SK-N-SH (cell line): Measurements from ENCODE around the gene CYP27C1. TPM values are rescaled to one million over a fixed set of nuclear protein-coding genes. Genes with fewer than 3 reads are reported as not detected.

Source experiments
- CTCF ChIA-PET: fragments of 300-600, 350-600 bp; formaldehyde crosslinking; extraction: SDS; loops from one replicate; lab custom pipeline; 2021; lab: Yijun Ruan, JAX
- POLR2A ChIA-PET: fragments of 350-600 bp; sonication (Branson Sonifier 250); formaldehyde crosslinking; extraction: SDS; loops from one replicate; lab custom pipeline; 2020; ENCODE audit warnings: antibody characterized with exemption, inconsistent platforms; lab: Yijun Ruan, JAX
- DNase-seq: peaks from one replicate; pipeline ENCODE4 v3.0.0; 2012
- H2AFZ ChIP-seq: fragments of 200-600 bp; sonication (generic); 2 replicates; pipeline ENCODE4 v1.8.1; 2016; ENCODE audit warnings: antibody characterized with exemption, mild to moderate bottlenecking, low read depth
- H3F3A ChIP-seq: fragments of 200-600 bp; sonication (generic); replicated peaks from 2 replicates; pipeline ENCODE3; 2016; ENCODE audit warnings: antibody characterized with exemption, mild to moderate bottlenecking; ENCODE audit not compliant: insufficient read depth
- H3K27ac ChIP-seq, 2 experiments: fragments of 200-500 bp in 1 of 2; fragments of 200-600 bp in 1 of 2; sonication (Bioruptor generic) in 1 of 2; sonication (generic), shearing (Covaris generic) in 1 of 2; 2 replicates each; pipeline versions ENCODE4 v1.5.1 to v1.6.1; 2014 to 2016; ENCODE audit warnings: low read depth in 2 of 2, inconsistent platforms in 1 of 2, low read length in 1 of 2, mild to moderate bottlenecking in 1 of 2, mixed read lengths in 1 of 2
- H3K27me3 ChIP-seq: fragments of 200-600 bp; sonication (generic), shearing (Covaris generic); 2 replicates; pipeline ENCODE4 v1.6.1; 2016; ENCODE audit warnings: mixed run types; ENCODE audit not compliant: insufficient read depth
- H3K36me3 ChIP-seq, 2 experiments: fragments of 200-500 bp in 1 of 2; fragments of 200-600 bp in 1 of 2; sonication (Bioruptor generic) in 1 of 2; sonication (generic) in 1 of 2; replicated peaks in 1 of 2; 2 replicates each; pipeline versions ENCODE3 to v1.5.1; 2014 to 2016; ENCODE audit warnings: low read length in 1 of 2, mild to moderate bottlenecking in 1 of 2; ENCODE audit not compliant: insufficient read depth in 2 of 2, control insufficient read depth in 1 of 2
- H3K4me1 ChIP-seq, 2 experiments: fragments of 200-500 bp in 1 of 2; fragments of 200-600 bp in 1 of 2; sonication (Bioruptor generic) in 1 of 2; sonication (generic), shearing (Covaris generic) in 1 of 2; 2 replicates each; pipeline versions ENCODE4 v1.5.1 to v1.6.1; 2014 to 2016; ENCODE audit warnings: low read depth in 1 of 2, low read length in 1 of 2, mixed run types in 1 of 2; ENCODE audit not compliant: insufficient read depth in 2 of 2, control insufficient read depth in 1 of 2
- H3K4me2 ChIP-seq: fragments of 200-600 bp; sonication (generic), shearing (Covaris generic); 2 replicates; pipeline ENCODE4 v1.6.1; 2017; ENCODE audit warnings: mixed run types
- H3K4me3 ChIP-seq, 2 experiments: fragments of 200-500 bp in 1 of 2; fragments of 200-600 bp in 1 of 2; sonication (Bioruptor generic) in 1 of 2; sonication (generic), shearing (Covaris generic) in 1 of 2; 2 replicates each; pipeline versions ENCODE4 v1.5.1 to v1.8.1; 2014 to 2016; ENCODE audit warnings: low read depth in 2 of 2, inconsistent platforms in 1 of 2, low read length in 1 of 2, mild to moderate bottlenecking in 1 of 2, mixed read lengths in 1 of 2, moderate library complexity in 1 of 2
- H3K79me2 ChIP-seq: fragments of 200-600 bp; sonication (generic); 2 replicates; pipeline ENCODE4 v1.8.1; 2017; ENCODE audit warnings: mild to moderate bottlenecking; ENCODE audit not compliant: insufficient read depth
- H3K9ac ChIP-seq: fragments of 200-600 bp; sonication (generic); 2 replicates; pipeline ENCODE4 v1.6.1; 2017; ENCODE audit warnings: mixed run types
- H3K9me2 ChIP-seq: fragments of 200-600 bp; sonication (generic); 2 replicates; pipeline ENCODE4 v1.6.1; 2017; ENCODE audit warnings: mixed run types
- H3K9me3 ChIP-seq: fragments of 200-600 bp; sonication (generic); 2 replicates; pipeline ENCODE4 v1.6.1; 2017; ENCODE audit warnings: mixed run types, mild to moderate bottlenecking, moderate library complexity
- H4K20me1 ChIP-seq: fragments of 200-600 bp; sonication (generic); 2 replicates; pipeline ENCODE4 v1.6.1; 2017; ENCODE audit warnings: mild to moderate bottlenecking, mixed run types; ENCODE audit not compliant: insufficient read depth
- CHD2 ChIP-seq: fragments of 150-350 bp; IDR thresholded peaks from 2 replicates; pipeline ENCODE4 v1.6.1; 2018; ENCODE audit warnings: low read length; ENCODE audit not compliant: partially characterized antibody
- EP300 ChIP-seq, 2 experiments: IDR thresholded peaks; 2 replicates each; pipeline versions ENCODE4 v1.4.0 to v1.6.1; 2012; ENCODE audit warnings: borderline replicate concordance in 1 of 2, low read depth in 1 of 2, low read length in 1 of 2
- EZH2phosphoT487 ChIP-seq: fragments of 200-600 bp; sonication (generic); IDR thresholded peaks from 2 replicates; pipeline ENCODE4 v1.6.1; 2017; ENCODE audit warnings: low read depth, mixed run types, mild to moderate bottlenecking, antibody characterized with exemption, moderate library complexity, borderline replicate concordance
- FOSL2 ChIP-seq: IDR thresholded peaks from 2 replicates; pipeline ENCODE4 v1.4.0; 2012; ENCODE audit warnings: low read depth, mild to moderate bottlenecking, moderate library complexity, borderline replicate concordance
- JUND ChIP-seq: IDR thresholded peaks from 2 replicates; pipeline ENCODE4 v1.4.0; 2012
- MEF2A ChIP-seq: IDR thresholded peaks from 2 replicates; pipeline ENCODE4 v1.4.0; 2012; ENCODE audit warnings: low read depth, borderline replicate concordance
- MXI1 ChIP-seq: IDR thresholded peaks from 2 replicates; pipeline ENCODE4 v1.6.1; 2012; ENCODE audit warnings: mild to moderate bottlenecking, low read depth, low read length, improper control_type of control experiment
- NFIC ChIP-seq: IDR thresholded peaks from 2 replicates; pipeline ENCODE4 v1.4.0; 2012; ENCODE audit warnings: borderline replicate concordance
- NRF1 ChIP-seq: IDR thresholded peaks from 2 replicates; pipeline ENCODE4 v1.6.1; 2012; ENCODE audit warnings: low read depth, mild to moderate bottlenecking, low read length
- POLR2AphosphoS5 ChIP-seq: IDR thresholded peaks from 2 replicates; pipeline ENCODE4 v1.6.1; 2012; ENCODE audit warnings: low read depth, low read length
- RAD21 ChIP-seq: IDR thresholded peaks from 2 replicates; pipeline ENCODE4 v1.6.1; 2012; ENCODE audit warnings: mild to moderate bottlenecking, low read length
- RXRA ChIP-seq: IDR thresholded peaks from 2 replicates; pipeline ENCODE4 v1.4.0; 2012; ENCODE audit warnings: low read depth, mild to moderate bottlenecking, borderline replicate concordance
- TAF1 ChIP-seq: IDR thresholded peaks from 2 replicates; pipeline ENCODE4 v1.6.1; 2012; ENCODE audit warnings: low read depth, mild to moderate bottlenecking, low read length, moderate library complexity, borderline replicate concordance
- WGBS: methylation state at CpG from one replicate; pipeline ENCODE4 v1.1.6; 2017; ENCODE audit warnings: low lambda C conversion rate; 5-methylcytosine and 5-hydroxymethylcytosine counted together
- polyA plus RNA-seq, 3 experiments: library from polyadenylated mRNA; depleted of rRNA; stranded (reverse); fragments of >200 nt; gene quantifications; 2 replicates each; pipeline ENCODE4 v1.2.3, GENCODE V29; 2012
- TF ChIP-seq, protein P1 (sequence below): IDR thresholded peaks from 2 replicates; pipeline ENCODE4 v1.4.0; 2012; ENCODE audit warnings: low read depth, borderline replicate concordance
- TF ChIP-seq, protein P2 (sequence below): IDR thresholded peaks from 2 replicates; pipeline ENCODE4 v1.4.0; 2012; ENCODE audit warnings: low read depth

Gene CYP27C1
- polyA plus RNA-seq, 1 of the 3 experiments (the other 2 are of a cell fraction) = not detected

DNA sequence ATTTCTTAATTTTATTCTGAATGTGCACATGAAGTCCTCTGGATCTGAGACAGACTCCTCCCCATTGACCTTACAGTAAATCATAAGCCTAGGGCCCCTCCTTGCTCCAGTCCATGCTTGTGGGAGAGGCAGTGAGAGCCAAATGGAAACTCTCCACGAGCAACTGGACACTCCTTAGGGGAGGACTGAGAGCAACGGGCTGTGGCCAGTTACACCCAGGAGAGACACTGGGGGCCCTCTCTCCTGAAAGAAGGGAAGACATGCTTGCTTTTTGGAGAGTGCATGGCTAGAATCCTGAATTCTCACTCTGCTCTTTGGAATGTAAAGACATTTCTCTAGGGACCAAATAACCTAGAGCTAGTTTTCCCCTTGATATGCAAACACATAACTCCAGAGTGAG is 64.2 kb downstream of the CYP27C1 start:
- no peaks in the 10 kb centered on the region for H3K79me2 ChIP-seq
- DNase-seq = no peak

DNA sequence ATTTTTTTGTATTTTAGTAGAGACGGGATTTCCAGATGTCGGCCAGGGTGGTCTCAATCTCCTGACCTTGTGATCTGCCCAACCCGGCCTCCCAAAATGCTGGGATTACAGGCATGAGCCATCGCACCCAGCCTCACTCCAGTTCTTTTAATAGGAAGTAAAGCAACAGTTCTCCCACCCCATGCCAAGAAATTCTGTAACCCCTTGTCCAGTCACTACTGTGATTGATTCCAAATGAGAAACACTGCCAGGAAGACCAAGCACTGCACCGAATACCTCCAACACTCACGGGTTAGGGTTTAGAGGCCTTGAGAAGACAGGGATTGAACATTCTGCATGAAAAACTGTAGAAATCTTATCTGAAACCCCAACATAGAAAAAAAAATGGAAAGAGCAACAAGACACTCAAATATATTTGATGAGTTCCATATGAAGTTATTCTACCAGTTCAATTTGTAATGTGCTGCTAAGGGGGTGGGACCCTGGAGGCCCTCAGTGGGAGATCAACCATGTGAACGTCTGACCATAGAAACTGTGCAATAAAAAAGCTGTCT is 65.0 kb downstream of the CYP27C1 start:
- Histone ChIP-seq H3K4me2 (no peak overlapping the region), H3K27me3 (no peaks in the 10 kb centered on the region), H3K9ac (no peak overlapping the region), H3K79me2 (no peaks in the 10 kb centered on the region), H3K36me3 (no peaks in the 10 kb centered on the region), H3K4me3 (no peak overlapping the region), H3F3A (peaks cover 17% of the 10 kb centered on the region), H3K27ac (no peak overlapping the region), H4K20me1 (no peaks in the 10 kb centered on the region), H2AFZ (no peak overlapping the region), H3K9me3 (peaks cover 10% of the 10 kb centered on the region; the same call in 1 of the 2 replicates), H3K9me2 (no peaks in the 10 kb centered on the region), H3K4me1 (peaks cover 2 to 10% of the 10 kb centered on the region in 2 experiments; a peak in 2 of 4 replicates)
- no peak for DNase-seq
- 87% methylated on average over 6 of the region's 7 CpGs for WGBS
- TF ChIP-seq POLR2AphosphoS5 = no peak
- TF ChIP-seq TAF1 = no peak
- TF ChIP-seq NFIC = no peak
- TF ChIP-seq, protein P1, sequence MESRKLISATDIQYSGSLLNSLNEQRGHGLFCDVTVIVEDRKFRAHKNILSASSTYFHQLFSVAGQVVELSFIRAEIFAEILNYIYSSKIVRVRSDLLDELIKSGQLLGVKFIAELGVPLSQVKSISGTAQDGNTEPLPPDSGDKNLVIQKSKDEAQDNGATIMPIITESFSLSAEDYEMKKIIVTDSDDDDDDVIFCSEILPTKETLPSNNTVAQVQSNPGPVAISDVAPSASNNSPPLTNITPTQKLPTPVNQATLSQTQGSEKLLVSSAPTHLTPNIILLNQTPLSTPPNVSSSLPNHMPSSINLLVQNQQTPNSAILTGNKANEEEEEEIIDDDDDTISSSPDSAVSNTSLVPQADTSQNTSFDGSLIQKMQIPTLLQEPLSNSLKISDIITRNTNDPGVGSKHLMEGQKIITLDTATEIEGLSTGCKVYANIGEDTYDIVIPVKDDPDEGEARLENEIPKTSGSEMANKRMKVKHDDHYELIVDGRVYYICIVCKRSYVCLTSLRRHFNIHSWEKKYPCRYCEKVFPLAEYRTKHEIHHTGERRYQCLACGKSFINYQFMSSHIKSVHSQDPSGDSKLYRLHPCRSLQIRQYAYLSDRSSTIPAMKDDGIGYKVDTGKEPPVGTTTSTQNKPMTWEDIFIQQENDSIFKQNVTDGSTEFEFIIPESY = no peak
- no peak for TF ChIP-seq MEF2A
- ChIA-PET CTCF (interaction anchor here (0.6 to 1.6 kb wide), 3 partner anchors 12 to 87 kb away, joined by 3 read pairs; no protein-coding TSS in a partner anchor), POLR2A (no interaction called here)

More for the DNA sequence above, 64.2 kb downstream of the CYP27C1 start:
- Histone ChIP-seq H3K9me2 (no peaks in the 10 kb centered on the region), H3K4me1 (peaks cover 2 to 10% of the 10 kb centered on the region in 2 experiments; a peak in 2 of 4 replicates), H3K9ac (no peak overlapping the region), H3K4me3 (no peak overlapping the region), H3K4me2 (no peak overlapping the region), H3K36me3 (no peaks in the 10 kb centered on the region), H2AFZ (no peak overlapping the region), H3F3A (peaks cover 14% of the 10 kb centered on the region), H3K27me3 (no peaks in the 10 kb centered on the region), H4K20me1 (no peaks in the 10 kb centered on the region), H3K27ac (no peak overlapping the region), H3K9me3 (peaks cover 6% of the 10 kb centered on the region; the same call in 1 of the 2 replicates)
- ChIA-PET CTCF (interaction anchor here (0.7 to 2.1 kb wide), 3 partner anchors 10 to 88 kb away, joined by 3 to 6 read pairs (median 3); no protein-coding TSS in a partner anchor), POLR2A (no interaction called here)
- 52% methylated on average over 2 of the region's 2 CpGs for WGBS
- TF ChIP-seq MEF2A (no peak), MXI1 (no peak), EP300 (IDR thresholded peaks at IDR 0.05; ENCODE audit: borderline replicate concordance in 1 of 2, low read depth in 1 of 2, low read length in 1 of 2) (no peak), NRF1 (no peak), CHD2 (no peak), FOSL2 (no peak), EZH2phosphoT487 (no peak), RAD21 (no peak), JUND (no peak), RXRA (no peak)
- TF ChIP-seq, protein P2, sequence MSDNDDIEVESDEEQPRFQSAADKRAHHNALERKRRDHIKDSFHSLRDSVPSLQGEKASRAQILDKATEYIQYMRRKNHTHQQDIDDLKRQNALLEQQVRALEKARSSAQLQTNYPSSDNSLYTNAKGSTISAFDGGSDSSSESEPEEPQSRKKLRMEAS = no peak
- TF ChIP-seq, protein P1 = no peak
